GM19238 (cell line): Measurements from ENCODE around the gene TRIM26.
"Not testable (repeated sequence)": the region's sequence is repeated elsewhere in the genome, so short reads cannot be mapped to it uniquely, and the experiment has no call there.

Experiments used
- DNase-seq: peaks from one replicate; pipeline ENCODE4 v3.0.0; 2011; ENCODE audit warnings: low spot score; ENCODE audit not compliant: insufficient read length

The TRIM26 gene

DNA sequence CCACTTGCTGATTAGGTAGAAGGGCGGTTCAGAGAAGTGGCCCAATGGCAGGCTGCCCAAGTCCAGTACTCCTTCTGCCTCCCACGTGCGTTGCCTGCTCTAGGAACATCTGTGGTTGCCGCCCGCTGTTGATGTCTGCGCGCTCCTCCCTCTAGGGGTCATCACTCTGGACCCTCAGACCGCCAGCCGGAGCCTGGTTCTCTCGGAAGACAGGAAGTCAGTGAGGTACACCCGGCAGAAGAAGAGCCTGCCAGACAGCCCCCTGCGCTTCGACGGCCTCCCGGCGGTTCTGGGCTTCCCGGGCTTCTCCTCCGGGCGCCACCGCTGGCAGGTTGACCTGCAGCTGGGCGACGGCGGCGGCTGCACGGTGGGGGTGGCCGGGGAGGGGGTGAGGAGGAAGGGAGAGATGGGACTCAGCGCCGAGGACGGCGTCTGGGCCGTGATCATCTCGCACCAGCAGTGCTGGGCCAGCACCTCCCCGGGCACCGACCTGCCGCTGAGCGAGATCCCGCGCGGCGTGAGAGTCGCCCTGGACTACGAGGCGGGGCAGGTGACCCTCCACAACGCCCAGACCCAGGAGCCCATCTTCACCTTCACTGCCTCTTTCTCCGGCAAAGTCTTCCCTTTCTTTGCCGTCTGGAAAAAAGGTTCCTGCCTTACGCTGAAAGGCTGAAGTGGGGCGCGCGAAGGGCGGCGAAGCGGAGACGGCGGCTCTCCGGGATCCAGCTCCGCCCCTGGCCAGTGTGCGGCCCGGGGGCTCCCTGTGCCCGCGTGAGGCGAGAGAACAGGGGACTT, 41.3 kb downstream of the TRIM26 start:
- DNase-seq, result no peak

DNA sequence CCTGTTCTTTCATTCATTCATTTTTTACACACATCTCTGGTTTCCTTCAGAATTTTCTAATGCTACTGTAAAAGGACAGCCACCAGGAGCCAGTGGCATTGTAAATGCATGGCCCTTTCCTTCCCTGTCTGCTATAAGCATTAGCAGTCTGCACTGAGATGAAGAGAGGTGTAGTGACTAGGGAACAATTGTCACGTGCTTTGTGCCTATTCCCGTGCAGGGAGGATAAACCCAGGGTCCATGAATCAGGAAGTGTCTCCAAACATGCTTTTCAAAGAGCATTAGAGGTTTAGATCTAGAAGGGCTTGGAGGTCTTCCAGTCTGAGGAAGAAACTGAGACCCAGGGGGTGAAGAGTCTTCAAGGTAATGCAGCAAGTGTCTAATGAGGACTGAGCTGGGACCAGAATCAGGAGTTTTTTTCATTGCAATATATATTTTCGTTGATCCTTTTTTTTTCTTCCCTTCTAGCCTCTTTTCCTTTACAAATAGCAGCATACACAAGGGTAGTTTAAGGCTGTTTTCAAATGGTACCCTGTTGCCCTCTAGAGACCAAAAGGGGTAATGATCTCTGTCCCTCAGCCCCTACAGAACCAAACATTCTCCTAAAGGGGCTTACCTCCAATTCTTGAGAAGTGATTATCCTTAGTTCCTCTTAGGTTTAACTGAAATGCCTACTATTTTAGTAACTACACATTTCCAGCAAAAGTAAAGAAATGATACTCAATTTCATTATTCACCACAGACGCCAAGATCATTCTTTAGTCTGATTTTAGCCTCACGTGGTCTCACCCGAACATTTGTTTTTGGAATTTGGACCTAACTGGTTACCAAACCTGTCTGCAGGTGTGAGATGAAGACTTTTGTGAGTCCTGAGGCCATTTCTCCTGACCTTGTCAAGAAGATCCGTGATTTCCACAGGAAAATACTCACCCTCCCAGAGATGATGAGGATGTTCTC, 43.3 kb downstream of the TRIM26 start:
- DNase-seq, result no peak

DNA sequence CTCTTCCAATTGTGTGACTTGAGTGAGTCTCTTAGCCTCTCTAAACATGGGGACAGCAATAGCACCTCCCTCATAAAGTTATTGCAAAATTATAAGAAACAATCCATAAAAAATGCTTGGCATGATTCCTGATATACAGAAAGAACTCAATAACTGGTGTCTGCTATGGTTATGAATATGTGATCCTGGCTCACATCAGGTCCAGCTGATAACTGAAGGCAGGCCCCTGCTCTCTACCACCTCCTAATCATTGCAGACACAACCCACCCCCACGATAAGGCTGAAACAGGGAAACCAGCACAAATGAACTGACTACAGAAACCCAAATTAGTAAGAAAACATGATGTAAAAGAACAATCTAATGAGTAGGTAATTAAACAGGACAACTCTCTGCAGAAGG, 44.5 kb downstream of the TRIM26 start:
- DNase-seq, result no peak

DNA sequence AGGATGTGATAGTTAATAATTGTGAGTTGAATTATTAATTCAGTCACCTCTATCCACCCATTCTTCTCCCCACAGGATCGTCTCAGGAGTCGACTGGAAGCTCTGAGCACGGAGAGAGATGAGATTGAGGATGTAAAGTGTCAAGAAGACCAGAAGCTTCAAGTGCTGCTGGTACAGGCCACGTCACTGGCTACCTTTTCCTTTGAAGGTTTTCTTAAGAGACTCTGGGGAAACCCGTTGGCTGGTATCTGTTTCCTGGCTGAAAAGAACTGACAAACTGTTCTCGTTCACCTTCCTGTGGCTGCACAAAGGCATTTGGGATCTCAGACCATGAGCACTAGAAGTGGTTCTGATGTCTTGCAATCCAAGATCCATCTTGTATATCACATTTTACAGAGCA, 46.1 kb downstream of the TRIM26 start:
- DNase-seq, result no peak

DNA sequence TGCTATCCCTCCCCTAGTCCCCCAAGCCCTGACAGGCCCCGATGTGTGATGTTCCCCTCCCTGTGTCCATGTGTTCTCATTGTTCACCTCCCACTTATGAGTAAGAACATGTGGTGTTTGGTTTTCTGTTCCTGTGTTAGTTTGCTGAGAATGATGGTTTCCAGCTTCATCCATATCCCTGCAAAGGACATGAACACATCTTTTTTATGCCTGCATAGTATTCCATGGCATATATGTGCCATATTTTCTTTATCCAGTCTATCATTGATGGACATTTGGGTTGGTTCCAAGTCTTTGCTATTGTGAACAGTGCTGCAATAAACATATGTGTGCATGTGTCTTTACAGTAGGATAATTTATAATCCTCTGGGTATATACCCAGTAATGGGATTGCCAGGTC, 48.0 kb downstream of the TRIM26 start:
- DNase-seq, result not testable (repeated sequence)

DNA sequence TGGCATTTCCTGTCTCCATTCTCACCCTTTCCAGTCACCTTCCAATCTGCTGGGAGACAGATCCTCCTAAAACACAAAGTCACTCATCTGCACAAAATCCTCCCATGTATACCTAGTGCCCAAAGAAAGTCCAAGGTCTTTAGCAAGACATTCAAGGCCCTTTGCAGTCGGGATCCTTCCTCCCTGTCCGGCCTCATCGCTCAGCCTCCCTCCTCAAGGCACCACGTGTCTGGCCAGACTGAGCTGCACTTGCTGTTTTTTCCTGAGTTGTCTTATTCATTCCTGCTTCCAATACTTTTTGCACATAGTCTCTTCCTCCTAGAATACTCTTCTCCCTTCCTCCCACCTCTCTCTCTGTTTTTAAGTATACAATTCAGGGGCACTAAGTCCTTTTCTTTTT, 48.5 kb downstream of the TRIM26 start:
- DNase-seq, result no peak

DNA sequence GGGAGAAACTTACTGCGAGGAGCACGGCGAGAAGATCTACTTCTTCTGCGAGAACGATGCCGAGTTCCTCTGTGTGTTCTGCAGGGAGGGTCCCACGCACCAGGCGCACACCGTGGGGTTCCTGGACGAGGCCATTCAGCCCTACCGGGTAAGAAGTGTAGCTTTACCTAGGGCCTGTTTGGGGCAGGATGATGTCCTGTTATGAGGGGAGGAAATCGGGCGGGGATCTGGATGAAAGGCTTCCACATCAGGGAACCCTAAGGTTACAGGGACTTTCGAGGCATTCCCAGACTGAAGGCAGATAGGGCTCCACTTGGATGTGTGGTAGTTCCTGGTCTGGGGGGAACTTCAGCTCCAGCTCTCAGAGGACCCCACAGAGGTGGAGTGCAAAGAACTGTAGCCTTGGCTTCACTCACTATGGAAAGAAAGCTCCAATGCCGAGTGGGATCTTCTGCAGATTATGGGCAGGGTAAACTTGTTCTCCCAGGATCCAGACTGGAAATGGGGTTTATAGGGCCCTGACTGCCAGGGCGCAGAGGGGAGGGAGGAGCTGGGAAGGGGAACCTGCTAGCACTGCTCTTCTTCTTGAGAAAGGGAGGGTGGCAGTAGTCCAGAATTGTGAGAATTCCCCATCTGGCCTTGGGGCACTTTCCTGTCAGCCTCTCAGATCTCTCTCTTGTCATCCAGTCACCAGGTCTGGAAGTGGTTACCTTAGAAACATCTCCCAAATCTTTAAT, 49.1 kb downstream of the TRIM26 start:
- DNase-seq, result no peak

DNA sequence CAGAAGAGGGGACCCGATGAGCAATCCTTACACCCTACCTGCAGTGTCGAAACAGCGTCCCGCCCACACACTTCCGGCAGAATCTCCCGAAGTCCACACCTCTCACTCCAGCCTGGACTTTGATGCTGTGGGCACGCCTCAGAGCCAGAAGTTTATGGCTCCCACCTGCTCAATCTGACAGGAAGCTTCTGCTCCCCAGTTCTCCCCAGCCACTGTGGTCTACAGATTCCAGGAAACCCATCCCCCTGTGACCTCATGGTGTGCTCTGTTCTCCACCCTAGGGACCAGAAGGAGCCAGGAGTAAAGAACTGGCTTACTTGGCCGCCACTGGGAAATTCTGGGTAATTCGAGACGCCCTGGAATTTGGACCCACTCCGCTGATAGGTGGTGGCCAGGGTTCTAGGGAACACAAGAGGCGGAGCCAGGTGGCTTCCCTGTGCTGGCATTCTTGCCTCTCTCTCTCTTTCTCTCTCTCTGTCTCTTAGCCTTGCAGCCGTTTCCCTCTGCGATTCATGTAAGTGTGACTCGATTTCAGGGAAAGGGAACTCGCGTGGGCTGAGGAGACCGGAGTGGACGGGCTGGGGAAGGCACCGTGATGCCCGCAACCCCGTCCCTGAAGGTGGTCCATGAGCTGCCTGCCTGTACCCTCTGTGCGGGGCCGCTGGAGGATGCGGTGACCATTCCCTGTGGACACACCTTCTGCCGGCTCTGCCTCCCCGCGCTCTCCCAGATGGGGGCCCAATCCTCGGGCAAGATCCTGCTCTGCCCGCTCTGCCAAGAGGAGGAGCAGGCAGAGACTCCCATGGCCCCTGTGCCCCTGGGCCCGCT, 49.9 kb downstream of the TRIM26 start, which contains the start of gene TRIM15:
Gene TRIM15, plus strand, starts transcription at position 457 of the 828 bp plus-strand sequence. Its CDS starts 139 bp downstream, at position 596.
- no peak for DNase-seq

DNA sequence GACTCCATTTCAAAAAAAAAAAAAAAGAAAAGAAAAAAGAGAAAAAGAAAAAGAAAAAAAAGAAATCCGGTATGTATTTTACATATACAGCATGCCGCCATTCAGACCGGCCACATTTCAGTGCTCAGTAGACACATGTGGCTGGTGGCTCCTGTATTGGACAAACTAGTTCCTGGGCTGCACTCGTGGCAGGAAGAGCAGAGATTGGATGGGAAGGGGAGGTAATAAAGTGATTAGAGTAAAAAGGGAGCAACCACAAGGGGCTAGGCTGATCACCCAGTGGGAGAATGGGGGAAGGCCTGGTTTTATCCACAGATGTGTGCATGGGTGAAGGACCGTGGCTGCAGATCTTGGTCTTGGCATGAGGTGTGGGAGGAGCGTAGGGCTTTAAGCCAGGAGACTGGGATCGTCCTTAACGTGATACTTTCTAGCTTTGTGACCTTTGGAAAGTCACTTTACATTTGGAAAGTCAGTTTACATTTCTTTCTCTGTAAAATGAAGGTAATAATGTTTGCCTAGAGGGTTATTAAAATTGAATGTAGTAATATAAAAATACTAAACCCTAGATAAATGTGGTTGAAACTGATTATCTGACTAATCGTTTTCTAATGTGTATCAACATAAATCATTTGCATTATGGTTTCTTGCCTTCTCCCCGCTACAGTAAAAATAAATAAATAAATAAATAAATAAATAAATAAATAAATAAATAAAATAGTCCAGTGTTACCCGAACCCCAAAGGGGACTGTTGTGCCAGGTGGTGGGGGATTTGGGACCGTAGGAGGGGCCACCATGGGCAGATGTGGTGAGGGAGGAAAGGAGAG, 50.7 kb downstream of the TRIM26 start:
- DNase-seq, result no peak

DNA sequence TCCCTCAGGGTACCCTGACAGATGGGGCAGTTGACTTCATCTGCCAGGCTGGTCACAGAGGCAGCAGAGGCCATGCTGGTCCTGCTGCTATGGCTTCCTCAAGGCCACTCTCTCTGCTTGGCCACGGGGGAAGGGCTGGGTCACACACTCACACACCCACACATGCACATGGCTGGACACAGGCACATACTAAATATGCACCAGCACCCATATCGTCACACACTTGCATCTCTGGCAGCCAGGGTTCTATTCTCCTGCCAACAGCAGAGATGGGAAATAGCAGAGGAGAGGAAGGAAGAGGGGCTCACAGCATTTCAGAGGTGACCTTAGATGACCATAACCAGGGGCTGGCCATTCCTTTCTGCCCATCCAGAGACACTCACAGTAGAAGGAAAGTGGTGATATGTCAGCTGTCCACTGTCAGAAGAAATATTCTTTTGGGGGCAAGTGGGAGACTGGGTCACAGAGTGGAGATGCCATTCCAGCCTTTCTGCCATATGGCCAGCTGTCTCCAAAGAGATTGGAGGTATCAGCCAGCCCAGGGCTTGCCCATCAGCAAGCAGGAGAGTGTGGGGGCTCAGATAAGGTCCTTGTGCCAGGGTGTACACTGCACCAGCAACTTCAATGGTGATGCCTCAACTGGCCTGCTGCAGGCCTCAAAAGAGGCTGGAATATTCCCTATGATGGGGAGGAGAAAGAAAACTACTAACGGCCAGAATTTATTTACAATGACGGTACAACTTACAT, 52.2 kb downstream of the TRIM26 start, which contains the start of gene TRIM10:
Gene TRIM10, minus strand, starts transcription at position 427 of the 747 bp plus-strand sequence. Its CDS starts 353 bp downstream, at position 74.
- no peak for DNase-seq

DNA sequence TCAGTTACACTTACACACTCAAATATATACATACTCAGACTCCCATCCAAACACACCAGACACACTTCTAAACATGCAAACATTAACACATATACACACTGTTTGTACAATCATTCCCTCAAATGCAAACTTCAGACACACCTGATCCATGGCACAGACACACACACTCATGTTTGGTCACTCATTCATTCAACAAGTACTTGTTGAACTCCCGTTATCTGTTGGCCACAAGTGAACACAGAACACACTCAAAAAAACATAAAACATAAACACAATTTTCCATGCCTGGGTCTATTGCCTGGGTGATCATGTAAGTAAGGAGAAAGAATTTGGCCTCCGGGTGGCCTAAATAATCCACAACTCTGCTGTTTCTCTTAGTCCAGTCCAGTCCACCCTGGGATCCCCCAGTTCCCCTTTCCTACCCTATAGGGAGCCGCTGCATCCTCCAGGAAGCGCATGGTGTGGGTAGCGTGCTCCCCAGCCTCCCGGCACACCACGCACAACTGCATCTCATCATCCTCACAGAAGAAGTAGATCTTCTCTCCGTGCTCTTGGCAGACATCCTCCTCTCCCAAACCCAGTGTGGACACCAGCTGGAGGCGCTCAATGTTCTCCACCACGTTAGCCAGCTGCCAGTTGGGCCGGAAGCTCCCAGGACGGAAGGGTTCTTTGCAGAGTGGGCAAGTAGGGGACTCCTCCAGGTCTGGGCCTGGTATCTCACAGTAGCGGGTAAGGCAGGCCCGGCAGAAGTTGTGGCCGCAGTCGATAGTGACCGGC, 53.0 kb downstream of the TRIM26 start:
- DNase-seq, result no peak

DNA sequence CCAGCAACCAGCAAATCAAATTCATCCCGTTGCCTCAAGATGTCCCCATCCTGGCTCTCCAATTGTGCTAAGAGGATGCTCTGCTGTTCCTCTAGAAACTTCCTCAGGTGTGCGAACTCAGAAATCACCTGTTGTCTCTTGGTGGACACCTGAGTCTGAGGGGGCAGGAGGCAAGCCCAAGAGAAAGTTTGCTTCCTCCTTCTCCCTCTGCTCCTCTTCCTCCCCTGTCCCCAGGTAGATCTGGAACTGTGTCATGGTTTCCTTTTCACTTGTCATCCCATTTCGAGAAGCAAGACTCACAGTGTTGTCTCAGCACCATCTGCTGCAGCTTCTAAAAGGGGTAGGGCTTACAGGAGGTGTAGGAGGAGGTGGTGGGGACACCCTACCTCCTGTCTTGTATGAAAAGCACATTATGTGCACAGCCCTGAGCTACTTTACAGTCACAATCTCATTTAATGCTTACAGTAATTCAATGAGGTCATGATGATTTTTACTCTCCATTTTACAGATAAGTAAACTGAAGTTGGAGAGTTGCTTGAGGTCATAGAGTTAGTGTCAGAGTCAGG, 54.6 kb downstream of the TRIM26 start:
- no peak for DNase-seq

DNA sequence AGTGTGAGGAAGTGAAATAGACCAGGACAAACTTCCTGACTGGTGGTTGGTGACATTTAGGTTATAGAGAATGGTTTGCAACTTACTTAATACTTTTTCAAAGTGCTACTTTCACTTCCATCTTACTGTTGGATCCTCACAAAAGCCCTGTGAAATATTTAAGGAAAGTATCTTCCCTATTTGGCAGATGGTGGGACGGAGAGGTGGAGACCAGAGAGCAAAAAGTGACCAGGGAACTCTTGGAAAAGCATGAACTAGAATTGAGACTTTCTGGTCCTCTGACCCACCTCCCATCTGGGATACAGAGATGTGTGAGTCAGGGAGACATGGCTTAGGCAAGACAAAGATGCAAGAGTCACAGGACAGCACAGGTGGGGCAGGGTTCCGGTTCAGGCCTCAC, 55.2 kb downstream of the TRIM26 start:
- DNase-seq, result no peak

DNA sequence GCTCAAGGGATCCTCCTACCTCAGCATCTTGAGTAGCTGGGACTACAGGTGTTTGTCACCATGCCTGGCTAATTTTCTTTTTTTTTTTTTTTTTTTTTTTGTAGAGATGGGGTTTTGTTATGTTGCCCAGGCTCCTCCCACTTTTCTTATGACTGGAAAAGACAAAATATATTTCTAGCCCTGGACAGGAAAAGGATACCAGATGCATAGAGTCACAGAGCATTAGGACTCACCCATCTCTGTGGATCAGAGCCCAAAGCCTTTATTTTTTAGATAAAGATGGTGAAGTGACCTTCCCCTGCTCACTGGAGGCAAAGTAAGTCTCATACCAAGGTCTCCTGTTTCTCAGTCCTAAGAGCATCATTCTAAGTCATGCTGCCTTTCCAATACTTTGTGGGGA, 55.6 kb downstream of the TRIM26 start:
- no peak for DNase-seq

DNA sequence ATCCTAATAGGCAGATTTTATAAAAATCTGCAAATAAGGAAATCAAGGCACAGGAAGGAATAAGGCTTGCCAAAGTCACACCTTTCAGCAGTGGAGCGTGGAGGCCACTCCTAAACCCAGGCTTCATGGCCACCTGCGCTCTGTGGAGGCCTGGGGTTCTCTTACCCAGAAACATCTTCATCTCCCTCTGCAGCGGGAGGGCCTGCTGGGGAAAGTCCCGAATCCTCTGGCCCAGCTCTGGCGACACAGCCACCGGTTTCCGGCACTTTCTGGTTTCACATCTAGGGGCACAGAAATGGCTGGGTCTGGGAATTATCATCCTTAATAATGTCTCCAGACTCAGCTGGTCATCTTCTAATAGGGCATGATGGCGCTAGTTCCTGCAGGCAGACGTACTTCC, 56.4 kb downstream of the TRIM26 start:
- DNase-seq, result no peak

DNA sequence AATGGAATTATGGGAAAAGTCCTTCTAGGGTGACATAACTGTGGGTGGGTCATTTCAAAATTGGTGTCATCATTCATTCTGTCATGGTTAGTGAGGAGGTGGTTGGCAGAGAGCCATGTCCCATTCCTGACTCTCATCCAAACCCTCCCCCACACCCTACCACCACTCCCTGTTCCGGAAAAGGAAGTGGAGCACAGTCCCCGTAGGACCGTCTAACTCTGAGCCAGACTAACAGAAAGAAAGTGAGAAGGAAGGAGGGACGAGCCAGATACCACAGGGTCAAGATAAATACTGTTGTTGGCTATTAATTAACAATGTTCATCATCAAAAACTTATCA, 57.0 kb downstream of the TRIM26 start:
- no peak for DNase-seq

DNA sequence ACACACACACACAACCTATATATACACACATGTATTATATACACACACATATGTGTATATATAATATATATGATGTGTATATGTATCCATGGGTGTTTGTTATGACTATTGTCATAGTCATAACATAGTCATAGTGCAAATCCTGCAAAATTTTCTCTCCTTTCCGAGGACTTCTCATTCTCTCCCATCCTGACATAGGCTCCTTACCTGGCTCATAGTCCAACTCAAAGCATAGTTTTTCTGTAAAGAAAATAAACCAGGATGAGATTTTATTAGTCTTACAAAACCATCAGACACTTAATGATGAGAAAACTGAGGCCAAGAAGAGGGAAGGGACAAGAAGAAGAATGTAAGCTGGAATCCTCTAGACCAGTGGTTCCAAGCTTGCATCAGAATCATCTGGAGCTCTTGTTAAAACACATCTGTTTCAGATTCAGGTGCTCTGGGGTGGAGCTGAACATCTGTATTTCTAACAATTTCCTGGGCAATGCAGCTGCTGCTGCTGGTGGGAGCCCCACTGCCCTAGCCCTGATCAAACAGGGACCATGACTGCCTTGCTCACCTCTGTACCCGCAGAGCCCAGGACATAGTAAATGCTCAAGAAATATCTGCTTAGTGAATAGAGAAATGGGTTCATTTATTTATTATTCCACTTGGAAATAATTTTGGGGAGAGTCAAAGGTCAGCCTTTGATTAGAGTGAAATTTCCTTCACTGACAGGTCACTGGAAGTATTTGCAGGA, 57.5 kb downstream of the TRIM26 start:
- DNase-seq, result no peak
